Measurements from ENCODE around the gene GRM1.

Gene GRM1

GRCh38 chr6:146095481-146095880 is 66.6 kb downstream of the GRM1 start:
- no peak for TF ChIP-seq CTCF (IDR thresholded peaks at IDR 0.05; ENCODE audit: low read depth, low read length)
- H3K4me3 ChIP-seq (ENCODE audit: low read depth, low read length), result no peak overlapping the region

DNA sequence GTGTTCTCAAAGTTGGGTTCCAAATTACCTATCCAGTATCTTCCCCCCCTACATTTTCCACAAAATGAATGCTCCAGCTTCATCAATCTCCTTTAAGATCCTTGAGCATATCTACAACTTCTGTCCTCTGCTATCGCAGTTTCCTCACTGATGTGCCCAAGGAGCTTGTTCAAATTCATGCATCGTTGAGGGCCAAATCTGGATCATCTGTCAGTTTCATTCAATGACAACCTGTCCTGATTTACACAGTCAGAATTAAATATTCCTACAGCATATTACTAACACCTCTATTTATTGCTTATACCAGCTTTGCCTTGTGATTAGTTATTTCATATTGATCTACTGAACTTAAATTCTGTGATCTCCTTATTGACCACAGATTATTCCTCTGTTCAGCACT is 68.7 kb downstream of the GRM1 start:
- no peak for TF ChIP-seq CTCF (IDR thresholded peaks at IDR 0.05; ENCODE audit: low read depth, low read length)
- no peak overlapping the region for H3K4me3 ChIP-seq (ENCODE audit: low read depth, low read length)

GRCh38 chr6:146100776-146101175 is 71.9 kb downstream of the GRM1 start:
- TF ChIP-seq CTCF (IDR thresholded peaks at IDR 0.05; ENCODE audit: low read depth, low read length), result no peak
- H3K4me3 ChIP-seq (ENCODE audit: low read depth, low read length), result no peak overlapping the region

- no peak for TF ChIP-seq CTCF (IDR thresholded peaks at IDR 0.05; ENCODE audit: low read depth, low read length)
- no peak overlapping the region for H3K4me3 ChIP-seq (ENCODE audit: low read depth, low read length)
Measured at GRCh38 chr6:146103416-146104072, 74.7 kb downstream of the GRM1 start.

GRCh38 chr6:146106532-146106931 is 77.7 kb downstream of the GRM1 start:
- no peak for TF ChIP-seq CTCF (IDR thresholded peaks at IDR 0.05; ENCODE audit: low read depth, low read length)
- H3K4me3 ChIP-seq (ENCODE audit: low read depth, low read length), result no peak overlapping the region

- TF ChIP-seq CTCF (IDR thresholded peaks at IDR 0.05; ENCODE audit: low read depth, low read length), result no peak
Measured at GRCh38 chr6:146110990-146111389, 82.1 kb downstream of the GRM1 start.

GRCh38 chr6:146111881-146112450 is 83.1 kb downstream of the GRM1 start:
- no peak overlapping the region for H3K4me3 ChIP-seq (ENCODE audit: low read depth, low read length)
- no peak for TF ChIP-seq CTCF (IDR thresholded peaks at IDR 0.05; ENCODE audit: low read depth, low read length)

More at GRCh38 chr6:146110990-146111389, 82.1 kb downstream of the GRM1 start:
- no peak overlapping the region for H3K4me3 ChIP-seq (ENCODE audit: low read depth, low read length)
